ENCODE results near the gene SYT8. TPM values are rescaled to one million over a fixed set of nuclear protein-coding genes. Genes with fewer than 3 reads are reported as not detected.

Gene SYT8
- total and polyA plus RNA-seq, 11 donors: 0.08 TPM; not detected in 10

DNA sequence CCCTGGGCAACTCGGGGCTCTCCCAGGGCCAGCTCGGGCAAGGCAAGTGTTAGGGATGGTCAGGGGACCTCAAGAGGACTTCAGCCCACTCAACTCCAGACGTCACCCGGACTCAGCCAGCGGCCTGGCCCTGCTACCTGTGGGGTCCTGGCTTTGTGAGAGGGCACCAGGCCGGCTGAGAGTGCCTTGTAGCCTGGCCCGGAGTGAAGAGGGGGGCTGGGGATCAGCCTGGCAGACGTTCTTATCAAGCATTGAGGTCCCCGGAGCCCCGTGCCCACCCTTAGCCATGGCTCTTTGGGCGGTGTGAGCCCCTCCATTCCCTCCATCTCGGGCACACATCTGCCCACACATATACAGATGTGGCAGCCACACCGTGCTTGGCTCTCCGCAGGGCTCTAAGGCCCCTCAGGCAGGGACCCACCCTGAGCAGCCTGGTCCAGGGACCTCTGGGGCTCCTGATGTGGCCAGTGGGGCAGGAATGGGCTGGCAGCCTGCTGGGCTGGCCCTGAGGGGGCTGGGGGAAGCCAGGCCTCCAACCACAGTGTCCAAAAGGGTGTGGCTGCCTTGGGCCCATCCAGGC lies 33.4 kb downstream of the SYT8 start:
- ATAC-seq (peak in 1 of 4 donors; percentile 5), DNase-seq (peak in 3 of 5 donors; percentile 22 to 35 (median 27))
- peak overlapping the region in 11 of 12 donors; percentile 27 to 70 (median 53) for H3K4me3 ChIP-seq
- 79 to 93% (median 87%) methylated on average over 8 to 14 of the region's 14 CpGs for WGBS, 4 donors
- H3K27me3 ChIP-seq: peaks cover 0 to 10% (median 0%) of the 10 kb centered on the region in 9 donors
- H3K4me1 ChIP-seq: peaks cover 11 to 58% (median 21%) of the 10 kb centered on the region in 12 donors
- intact Hi-C loops (cut with DNase I): no loop called here
- TF ChIP-seq POLR2A (IDR thresholded peaks at IDR 0.05): no peak
- TF ChIP-seq, protein P1, sequence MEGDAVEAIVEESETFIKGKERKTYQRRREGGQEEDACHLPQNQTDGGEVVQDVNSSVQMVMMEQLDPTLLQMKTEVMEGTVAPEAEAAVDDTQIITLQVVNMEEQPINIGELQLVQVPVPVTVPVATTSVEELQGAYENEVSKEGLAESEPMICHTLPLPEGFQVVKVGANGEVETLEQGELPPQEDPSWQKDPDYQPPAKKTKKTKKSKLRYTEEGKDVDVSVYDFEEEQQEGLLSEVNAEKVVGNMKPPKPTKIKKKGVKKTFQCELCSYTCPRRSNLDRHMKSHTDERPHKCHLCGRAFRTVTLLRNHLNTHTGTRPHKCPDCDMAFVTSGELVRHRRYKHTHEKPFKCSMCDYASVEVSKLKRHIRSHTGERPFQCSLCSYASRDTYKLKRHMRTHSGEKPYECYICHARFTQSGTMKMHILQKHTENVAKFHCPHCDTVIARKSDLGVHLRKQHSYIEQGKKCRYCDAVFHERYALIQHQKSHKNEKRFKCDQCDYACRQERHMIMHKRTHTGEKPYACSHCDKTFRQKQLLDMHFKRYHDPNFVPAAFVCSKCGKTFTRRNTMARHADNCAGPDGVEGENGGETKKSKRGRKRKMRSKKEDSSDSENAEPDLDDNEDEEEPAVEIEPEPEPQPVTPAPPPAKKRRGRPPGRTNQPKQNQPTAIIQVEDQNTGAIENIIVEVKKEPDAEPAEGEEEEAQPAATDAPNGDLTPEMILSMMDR (IDR thresholded peaks at IDR 0.05): no peak
- H3K9me3 ChIP-seq: no peaks in the 10 kb centered on the region
- H3K36me3 ChIP-seq: peaks cover 0 to 4% (median 0%) of the 10 kb centered on the region in 9 donors
- peak overlapping the region; percentile 22 to 93 (median 72) for H3K27ac ChIP-seq

DNA sequence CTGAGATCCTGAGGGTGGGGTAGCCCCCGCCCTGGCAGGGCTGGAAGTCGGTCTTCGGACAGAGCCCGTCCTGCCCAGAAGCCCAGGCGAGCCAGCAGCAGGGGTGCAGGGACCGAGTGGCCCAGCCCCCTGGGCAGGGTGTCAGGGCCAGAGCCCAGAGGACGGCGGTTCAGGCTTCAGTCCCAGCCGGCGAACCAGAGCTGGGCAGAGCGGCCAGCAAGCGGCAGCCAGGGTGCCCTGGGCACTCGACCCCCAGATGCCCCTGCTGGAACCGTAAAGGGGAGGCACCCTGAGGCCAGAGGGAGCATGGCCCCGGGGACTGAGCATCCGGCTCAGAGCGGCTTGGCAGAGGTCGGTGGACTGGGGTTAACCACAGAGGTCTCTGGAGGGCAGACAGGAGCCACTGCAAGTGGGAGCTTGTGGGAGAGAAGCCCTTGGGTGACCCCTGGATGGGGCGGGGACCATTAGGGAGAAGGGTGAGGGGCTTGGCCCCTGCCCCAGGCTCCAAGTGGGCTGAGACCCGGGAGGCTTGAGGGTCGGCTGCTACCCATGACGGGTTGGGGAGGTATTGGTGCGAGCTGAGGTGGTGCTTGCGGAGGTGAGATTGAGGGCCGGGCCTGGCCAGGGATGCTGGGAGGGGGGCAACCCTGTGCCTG lies 34.0 kb downstream of the SYT8 start:
- peak overlapping the region; percentile 22 to 93 (median 72) for H3K27ac ChIP-seq
- peaks cover 9 to 52% (median 15%) of the 10 kb centered on the region in 12 donors for H3K4me1 ChIP-seq
- ATAC-seq (peak in 2 of 4 donors; percentile 6 to 25), DNase-seq (peak in 3 of 5 donors; percentile 50 to 78 (median 66))
- H3K4me3 ChIP-seq: peak overlapping the region in 11 of 12 donors; percentile 27 to 70 (median 53)
- H3K27me3 ChIP-seq: peaks cover 0 to 10% (median 0%) of the 10 kb centered on the region in 9 donors
- intact Hi-C loops (cut with DNase I): no loop called here
- WGBS, 4 donors: 72 to 89% (median 75%) methylated on average over 7 to 25 of the region's 25 CpGs
- TF ChIP-seq POLR2A (IDR thresholded peaks at IDR 0.05): no peak
- TF ChIP-seq, protein P1 (IDR thresholded peaks at IDR 0.05): no peak
- no peaks in the 10 kb centered on the region for H3K9me3 ChIP-seq
- H3K36me3 ChIP-seq: peaks cover 0 to 4% (median 0%) of the 10 kb centered on the region in 9 donors

DNA sequence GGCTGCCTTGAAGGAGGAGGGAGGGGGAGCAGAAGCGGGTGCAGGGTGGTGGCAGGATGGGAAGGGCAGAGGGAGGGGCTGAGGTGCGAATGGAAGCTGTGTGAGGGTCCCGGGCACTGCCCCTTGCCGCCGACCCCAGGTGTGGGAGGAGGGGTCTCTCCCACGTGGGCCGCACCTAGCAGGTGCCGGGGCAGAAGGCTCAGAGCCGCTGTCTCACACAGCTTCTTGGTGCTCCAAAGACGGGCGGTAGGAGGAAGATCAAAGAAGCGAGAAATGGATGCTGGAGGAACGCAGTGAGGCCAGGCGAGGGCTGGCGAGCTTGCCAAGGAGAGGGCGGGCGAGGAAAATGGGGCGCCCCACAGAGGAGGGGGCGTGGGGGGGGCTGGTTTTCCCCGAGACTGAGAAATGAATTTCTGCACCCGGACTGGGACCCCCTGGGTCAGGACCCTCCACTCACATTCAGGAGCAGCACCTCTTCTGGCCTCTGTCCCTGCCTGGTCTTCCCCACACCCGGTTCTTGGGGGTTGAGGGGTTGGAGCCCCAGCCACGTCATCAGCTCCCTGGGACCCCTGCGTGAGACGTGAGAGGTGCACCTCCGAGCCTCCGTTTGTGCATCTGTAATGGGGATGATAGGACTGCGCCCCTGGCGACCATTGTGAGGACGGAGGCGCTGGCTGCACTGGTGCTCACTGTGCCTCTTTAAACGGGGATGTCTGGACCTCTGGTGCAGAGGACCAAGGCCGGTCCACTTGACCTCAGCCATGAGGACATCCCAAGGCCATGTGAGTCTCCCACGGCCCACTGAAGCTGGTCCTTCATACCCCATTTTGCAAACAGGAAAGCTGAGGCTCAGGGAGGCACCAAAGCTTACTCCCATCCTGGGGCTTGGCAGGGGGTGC lies 34.9 kb downstream of the SYT8 start:
- ATAC-seq (peak in 3 of 4 donors; percentile 25 to 31 (median 30)), DNase-seq (peak in 3 of 5 donors; percentile 35 to 68 (median 61))
- TF ChIP-seq POLR2A (IDR thresholded peaks at IDR 0.05): no peak
- TF ChIP-seq, protein P1 (IDR thresholded peaks at IDR 0.05): peak in 6 of 12 donors; percentile 10 to 44 (median 30)
- Histone ChIP-seq H3K27ac (peak overlapping the region in 11 of 12 donors; percentile 23 to 93 (median 73)), H3K4me3 (peak overlapping the region; percentile 18 to 70 (median 50)), H3K4me1 (peaks cover 1 to 44% (median 8%) of the 10 kb centered on the region in 12 donors), H3K27me3 (peaks cover 0 to 10% (median 0%) of the 10 kb centered on the region in 9 donors), H3K9me3 (no peaks in the 10 kb centered on the region), H3K36me3 (peaks cover 0 to 4% (median 0%) of the 10 kb centered on the region in 9 donors)
- intact Hi-C loops (cut with DNase I): no loop called here
- 65 to 73% (median 68%) methylated on average over 29 to 34 of the region's 34 CpGs for WGBS, 4 donors
